B cell (primary cell): ENCODE data around the gene HRK.

Source experiments
- EZH2 ChIP-seq: IDR thresholded peaks from 2 replicates; pipeline ENCODE4 v1.6.1; 2012; ENCODE audit warnings: borderline replicate concordance, low read depth, mild to moderate bottlenecking, moderate library complexity, low read length; ENCODE audit not compliant: insufficient read depth, poor library complexity, severe bottlenecking
- TF ChIP-seq, protein P1 (sequence below): fragments of 200-600 bp; IDR thresholded peaks from one replicate; pipeline ENCODE4 v1.8.0; 2022; ENCODE audit warnings: antibody characterized with exemption, mild to moderate bottlenecking

GRCh38 chr12:116919706-116920485 is 38.7 kb upstream of the HRK start:
- TF ChIP-seq, protein P1, sequence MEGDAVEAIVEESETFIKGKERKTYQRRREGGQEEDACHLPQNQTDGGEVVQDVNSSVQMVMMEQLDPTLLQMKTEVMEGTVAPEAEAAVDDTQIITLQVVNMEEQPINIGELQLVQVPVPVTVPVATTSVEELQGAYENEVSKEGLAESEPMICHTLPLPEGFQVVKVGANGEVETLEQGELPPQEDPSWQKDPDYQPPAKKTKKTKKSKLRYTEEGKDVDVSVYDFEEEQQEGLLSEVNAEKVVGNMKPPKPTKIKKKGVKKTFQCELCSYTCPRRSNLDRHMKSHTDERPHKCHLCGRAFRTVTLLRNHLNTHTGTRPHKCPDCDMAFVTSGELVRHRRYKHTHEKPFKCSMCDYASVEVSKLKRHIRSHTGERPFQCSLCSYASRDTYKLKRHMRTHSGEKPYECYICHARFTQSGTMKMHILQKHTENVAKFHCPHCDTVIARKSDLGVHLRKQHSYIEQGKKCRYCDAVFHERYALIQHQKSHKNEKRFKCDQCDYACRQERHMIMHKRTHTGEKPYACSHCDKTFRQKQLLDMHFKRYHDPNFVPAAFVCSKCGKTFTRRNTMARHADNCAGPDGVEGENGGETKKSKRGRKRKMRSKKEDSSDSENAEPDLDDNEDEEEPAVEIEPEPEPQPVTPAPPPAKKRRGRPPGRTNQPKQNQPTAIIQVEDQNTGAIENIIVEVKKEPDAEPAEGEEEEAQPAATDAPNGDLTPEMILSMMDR: no peak
- TF ChIP-seq EZH2: no peak
